Common myeloid progenitor, CD34-positive (primary cell): ENCODE data around the gene ACTL7B.

Experiments used
- CTCF ChIA-PET: fragments of 350-600 bp; sonication (Branson Sonifier 250); formaldehyde crosslinking; loops from one replicate; lab custom pipeline; 2021; ENCODE audit warnings: antibody characterized with exemption; lab: Charles Lee
- POLR2A ChIA-PET: fragments of 350-600 bp; sonication (Branson Sonifier 250); formaldehyde crosslinking; loops from one replicate; lab custom pipeline; 2021; ENCODE audit warnings: antibody characterized with exemption; lab: Charles Lee
- DNase-seq, 3 donors: peaks; one replicate each; pipeline versions ENCODE4 v3.0.0 to v3.0.0-alpha.2; 2013
- H3K27ac ChIP-seq, 2 experiments: 1 replicate in 1 of 2; 2 replicates in 1 of 2; pipeline ENCODE4 v1.7.0; 2013; ENCODE audit warnings: inconsistent platforms in 2 of 2, low read length in 2 of 2, mild to moderate bottlenecking in 2 of 2, low read depth in 1 of 2, moderate library complexity in 1 of 2; ENCODE audit not compliant: severe bottlenecking in 2 of 2, insufficient read depth in 1 of 2, poor library complexity in 1 of 2
- H3K27me3 ChIP-seq, 5 experiments: replicated peaks in 2 of 5; 1 replicate in 3 of 5; 2 replicates in 2 of 5; pipeline versions ENCODE4 v1.6.1 to v1.7.0; 2013; ENCODE audit warnings: low read length in 4 of 5, mild to moderate bottlenecking in 2 of 5, moderate library complexity in 2 of 5, inconsistent platforms in 1 of 5; ENCODE audit not compliant: insufficient read depth in 5 of 5, control insufficient read depth in 4 of 5
- H3K36me3 ChIP-seq, 4 experiments: 1 replicate in 2 of 4; 2 replicates in 2 of 4; pipeline versions ENCODE4 v1.6.1 to v1.7.0; 2013; ENCODE audit warnings: low read length in 3 of 4, control low read depth in 1 of 4, mild to moderate bottlenecking in 1 of 4; ENCODE audit not compliant: control insufficient read depth in 4 of 4, insufficient read depth in 4 of 4
- H3K4me1 ChIP-seq, 4 experiments: 1 replicate in 3 of 4; 2 replicates in 1 of 4; pipeline versions ENCODE4 v1.6.1 to v1.7.1; 2013; ENCODE audit warnings: low read length in 3 of 4, mild to moderate bottlenecking in 3 of 4, control low read depth in 1 of 4, inconsistent platforms in 1 of 4, moderate library complexity in 1 of 4; ENCODE audit not compliant: control insufficient read depth in 4 of 4, insufficient read depth in 4 of 4; ENCODE audit errors: control extremely low read depth in 1 of 4
- H3K4me3 ChIP-seq, 7 experiments: 1 replicate in 4 of 7; 2 replicates in 3 of 7; pipeline versions ENCODE4 v1.5.1 to v1.7.0; 2013; ENCODE audit warnings: mild to moderate bottlenecking in 7 of 7, low read length in 6 of 7, moderate library complexity in 6 of 7, inconsistent platforms in 2 of 7, low read depth in 2 of 7, control low read depth in 1 of 7; ENCODE audit not compliant: insufficient read depth in 4 of 7, control insufficient read depth in 1 of 7; ENCODE audit errors: extremely low read depth in 1 of 7
- H3K9me3 ChIP-seq, 5 experiments: 1 replicate in 4 of 5; 2 replicates in 1 of 5; pipeline versions ENCODE4 v1.6.1 to v1.7.1; 2013; ENCODE audit warnings: low read length in 4 of 5, mild to moderate bottlenecking in 2 of 5, inconsistent platforms in 1 of 5, low read depth in 1 of 5, moderate library complexity in 1 of 5; ENCODE audit not compliant: control insufficient read depth in 4 of 5, insufficient read depth in 2 of 5; ENCODE audit errors: control extremely low read depth in 1 of 5
- WGBS: methylation state at CpG from one replicate; pipeline ENCODE4 v1.1.5; 2013; ENCODE audit not compliant: insufficient coverage; 5-methylcytosine and 5-hydroxymethylcytosine counted together

ACTL7B gene

DNA sequence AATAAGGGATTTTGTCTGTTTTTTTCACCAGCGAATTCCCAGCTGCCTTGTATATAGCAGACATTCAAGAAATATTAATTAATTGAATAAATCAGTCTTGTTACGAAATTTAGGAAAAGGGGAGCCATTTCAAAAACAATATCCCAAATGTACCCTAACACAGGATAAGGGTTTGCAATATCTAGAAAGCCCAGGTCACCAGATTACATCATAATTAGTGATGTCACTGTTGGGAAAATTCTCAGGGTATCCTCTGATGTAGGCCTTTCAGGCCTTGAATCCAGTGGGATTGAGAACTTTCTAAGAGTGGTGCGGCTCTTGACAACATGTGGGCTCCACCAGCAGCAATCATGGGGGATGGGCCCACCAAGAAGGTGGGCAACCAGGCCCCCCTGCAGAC is 6.2 kb upstream of the ACTL7B start, which contains the start of gene ACTL7A:
ACTL7A (plus strand) TSS at position 270 of the 400 bp plus-strand sequence; CDS start at position 327, 57 bp downstream.
- Histone ChIP-seq H3K9me3 (no peaks in the 10 kb centered on the region), H3K27me3 (no peaks in the 10 kb centered on the region), H3K27ac (no peak within 1 kb of the TSS), H3K4me3 (no peak within 1 kb of the TSS), H3K36me3 (no peaks in the 10 kb centered on the region), H3K4me1 (no peaks in the 10 kb centered on the region)
- DNase-seq: no peak
- ChIA-PET POLR2A (no interaction called here), CTCF (no interaction called here)
- 100% methylated on average over 1 of the region's 3 CpGs for WGBS

DNA sequence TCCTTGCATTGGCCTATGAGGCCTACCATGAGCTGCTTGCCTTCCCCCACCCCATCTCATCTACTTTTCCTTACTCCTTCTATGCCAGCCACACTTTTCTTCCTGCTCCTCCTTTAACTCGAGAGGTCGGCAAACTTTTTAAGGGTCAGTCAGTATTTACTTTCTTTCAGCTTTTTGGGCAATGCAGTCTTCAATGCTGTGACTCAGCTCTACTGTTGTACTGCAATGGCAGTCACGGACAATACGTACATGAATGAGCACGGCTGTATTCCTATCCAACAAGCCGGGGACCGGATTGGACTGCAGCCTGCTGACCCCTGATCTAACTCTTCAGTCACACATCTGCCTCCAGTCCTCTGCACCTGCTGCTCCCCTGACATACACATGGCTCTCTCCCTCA is 5.7 kb upstream of the ACTL7B start:
- Histone ChIP-seq H3K27me3 (no peaks in the 10 kb centered on the region), H3K4me3 (no peak overlapping the region), H3K27ac (no peak overlapping the region), H3K4me1 (no peaks in the 10 kb centered on the region), H3K9me3 (no peaks in the 10 kb centered on the region), H3K36me3 (no peaks in the 10 kb centered on the region)
- POLR2A ChIA-PET: no interaction called here
- WGBS: 74% methylated on average over 7 of the region's 7 CpGs
- DNase-seq: no peak
- CTCF ChIA-PET: no interaction called here

DNA sequence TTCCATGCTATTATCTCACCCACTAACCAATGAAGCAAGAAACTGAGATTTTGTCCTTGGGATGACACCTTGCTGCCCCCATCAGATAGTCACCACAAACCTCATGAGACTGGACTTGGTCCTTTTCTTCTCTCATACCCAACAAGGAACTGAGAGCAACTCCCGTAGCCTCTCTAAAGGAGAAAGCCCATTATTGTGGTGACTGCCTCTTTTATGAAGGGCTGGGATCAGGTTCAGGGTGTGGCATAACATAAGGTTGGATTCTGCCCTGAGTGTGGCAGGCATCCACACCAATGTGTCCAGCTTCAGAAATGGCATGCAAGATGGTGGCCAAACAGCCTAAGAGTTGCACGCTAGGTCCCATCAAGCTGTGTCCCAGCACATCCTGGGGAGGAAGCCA is 5.0 kb upstream of the ACTL7B start:
- no peak overlapping the region for H3K27ac ChIP-seq
- no peak overlapping the region for H3K4me3 ChIP-seq
- ChIA-PET CTCF (no interaction called here), POLR2A (no interaction called here)
- H3K27me3 ChIP-seq: no peaks in the 10 kb centered on the region
- no peaks in the 10 kb centered on the region for H3K4me1 ChIP-seq
- H3K9me3 ChIP-seq: no peaks in the 10 kb centered on the region
- WGBS: 100% methylated on average over 2 of the region's 2 CpGs
- H3K36me3 ChIP-seq: no peaks in the 10 kb centered on the region
- no peak for DNase-seq

DNA sequence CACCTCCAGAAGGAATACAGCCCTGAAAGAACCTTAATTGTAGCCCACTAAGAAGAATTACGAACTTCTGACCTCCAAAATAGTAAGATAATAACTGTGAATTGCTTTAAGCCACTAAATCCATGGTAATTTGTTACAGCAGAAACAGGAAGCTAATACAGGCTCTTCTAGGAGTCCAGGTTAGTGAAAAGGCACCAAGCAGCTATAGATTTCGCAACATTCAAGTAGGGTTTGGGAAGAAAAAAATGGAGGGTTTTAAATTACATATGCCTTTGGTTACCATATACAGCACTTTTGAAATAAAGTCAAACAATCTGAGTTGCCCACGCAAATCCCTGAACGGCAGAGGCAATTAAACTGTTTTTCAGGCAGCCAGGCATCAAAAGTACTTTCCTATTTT is 4.6 kb upstream of the ACTL7B start:
- Histone ChIP-seq H3K27me3 (no peaks in the 10 kb centered on the region), H3K27ac (no peak overlapping the region), H3K36me3 (no peaks in the 10 kb centered on the region), H3K9me3 (no peaks in the 10 kb centered on the region), H3K4me3 (no peak overlapping the region), H3K4me1 (no peaks in the 10 kb centered on the region)
- POLR2A ChIA-PET: no interaction called here
- CTCF ChIA-PET: no interaction called here
- DNase-seq: no peak
- 100% methylated on average over 2 of the region's 4 CpGs for WGBS

DNA sequence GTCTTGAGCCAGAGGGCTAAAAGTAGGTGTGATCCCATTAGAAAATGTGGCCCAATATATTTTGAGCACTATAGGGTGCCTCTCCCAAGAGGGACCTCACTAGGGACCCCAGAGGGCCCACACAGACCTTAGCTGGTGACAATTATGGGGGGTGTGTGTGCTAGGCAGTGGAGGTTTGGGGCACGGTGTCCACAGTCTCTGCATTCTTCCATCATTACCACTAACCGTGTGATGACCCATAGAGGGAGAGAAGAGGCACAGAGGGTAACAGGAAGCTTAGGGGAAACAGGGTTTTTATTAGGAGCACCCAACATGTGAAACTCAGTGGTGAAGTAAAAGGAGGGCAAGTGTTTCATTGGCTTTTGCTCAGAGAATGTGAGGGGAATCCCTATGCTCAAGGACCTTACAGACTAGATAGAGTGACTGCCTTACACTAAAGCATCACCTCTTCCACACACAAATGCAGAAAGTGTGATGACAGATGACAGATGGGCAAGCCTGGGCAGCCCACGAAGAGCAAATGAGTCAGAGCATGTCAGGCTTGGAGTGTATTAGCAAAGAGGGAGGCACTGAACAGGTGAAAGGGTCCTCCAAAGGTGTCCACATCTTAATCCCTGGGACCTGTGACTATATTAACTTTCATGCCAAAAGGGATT is 3.8 kb upstream of the ACTL7B start:
- no peak for DNase-seq
- no peaks in the 10 kb centered on the region for H3K27me3 ChIP-seq
- WGBS: 100% methylated on average over 1 of the region's 3 CpGs
- CTCF ChIA-PET: no interaction called here
- H3K9me3 ChIP-seq: no peaks in the 10 kb centered on the region
- no peaks in the 10 kb centered on the region for H3K4me1 ChIP-seq
- POLR2A ChIA-PET: no interaction called here
- no peak overlapping the region for H3K4me3 ChIP-seq
- no peak overlapping the region for H3K27ac ChIP-seq
- H3K36me3 ChIP-seq: no peaks in the 10 kb centered on the region

DNA sequence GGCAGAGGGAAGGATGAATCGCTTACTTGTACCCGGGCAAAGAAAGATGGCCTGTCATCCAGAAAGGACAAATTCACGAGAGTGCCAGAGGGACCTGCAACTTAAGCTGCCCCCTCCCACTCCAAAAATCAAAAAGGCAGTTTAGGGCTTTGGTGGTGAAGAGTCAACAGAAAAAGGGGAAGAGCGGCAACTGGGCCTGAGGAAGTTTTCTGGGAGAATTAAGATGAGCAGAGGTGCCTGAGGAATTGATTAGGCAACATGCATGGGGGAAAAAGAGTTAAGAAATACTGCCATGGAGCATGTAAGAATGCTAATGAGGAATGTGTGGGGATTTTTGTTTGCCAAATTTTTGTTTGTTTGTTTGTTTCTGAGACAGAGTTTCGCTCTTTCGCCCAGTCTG is 1.8 kb upstream of the ACTL7B start:
- CTCF ChIA-PET: no interaction called here
- no peaks in the 10 kb centered on the region for H3K9me3 ChIP-seq
- no peaks in the 10 kb centered on the region for H3K4me1 ChIP-seq
- WGBS: 100% methylated on average over 3 of the region's 6 CpGs
- no peaks in the 10 kb centered on the region for H3K36me3 ChIP-seq
- H3K27ac ChIP-seq: no peak overlapping the region
- no peak overlapping the region for H3K4me3 ChIP-seq
- DNase-seq: no peak
- POLR2A ChIA-PET: no interaction called here
- H3K27me3 ChIP-seq: no peaks in the 10 kb centered on the region

DNA sequence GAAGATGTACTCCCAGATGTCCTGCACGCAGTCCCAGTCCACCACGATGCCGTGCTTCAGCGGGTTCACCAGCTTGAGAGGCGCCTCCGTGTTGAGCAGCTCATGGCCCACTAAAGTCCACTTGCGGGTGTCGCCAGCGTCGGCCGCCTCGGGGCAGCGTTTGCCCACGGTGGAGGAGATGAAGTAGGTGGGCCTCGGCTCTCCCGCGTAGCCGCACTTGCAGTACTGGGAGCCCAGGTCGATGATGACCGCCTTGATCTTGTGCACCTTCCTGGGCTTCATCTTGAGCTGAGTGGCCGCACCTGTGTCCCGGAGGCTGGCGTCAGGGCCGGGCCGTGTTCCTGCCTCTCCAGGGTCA is 278 bp downstream of the ACTL7B start:
- Histone ChIP-seq H3K9me3 (no peaks in the 10 kb centered on the region), H3K4me1 (no peaks in the 10 kb centered on the region), H3K4me3 (no peak overlapping the region), H3K27me3 (peaks cover 0 to 3% (median 0%) of the 10 kb centered on the region in 5 experiments), H3K27ac (no peak overlapping the region), H3K36me3 (no peaks in the 10 kb centered on the region)
- CTCF ChIA-PET: no interaction called here
- POLR2A ChIA-PET: no interaction called here
- no peak for DNase-seq
- WGBS: 99% methylated on average over 21 of the region's 25 CpGs
